Brain microvascular endothelial cell (primary cell): ENCODE data around the gene HOXC11.

Experiments used
- DNase-seq: peaks from one replicate; pipeline ENCODE4 v3.0.0-alpha.2; 2020
- H3K27ac ChIP-seq: fragments of 250-450 bp; sonication (Bioruptor Pico); 2 replicates; pipeline ENCODE4 v1.5.1; 2020; ENCODE audit warnings: mild to moderate bottlenecking, moderate library complexity
- H3K27me3 ChIP-seq: fragments of 250-450 bp; sonication (Bioruptor Pico); replicated peaks from 2 replicates; pipeline ENCODE4 v1.5.1; 2020; ENCODE audit warnings: mild to moderate bottlenecking
- H3K36me3 ChIP-seq: fragments of 250-450 bp; sonication (Bioruptor Pico); replicated peaks from 2 replicates; pipeline ENCODE4 v1.5.1; 2020; ENCODE audit warnings: mild to moderate bottlenecking
- H3K4me3 ChIP-seq: 2 replicates; pipeline ENCODE4 v1.5.1; 2011; ENCODE audit warnings: low read depth, mild to moderate bottlenecking, control low read depth, low read length, moderate library complexity
- in situ Hi-C: cut with HindIII; loops from 2 replicates; pipeline ENCODE4 v1.10.0; 2017; ENCODE audit warnings: low sequenced_read_pairs, low pct_ligation_motif_present
- TF ChIP-seq, protein P1 (sequence below): IDR thresholded peaks from 2 replicates; pipeline ENCODE4 v1.5.1; 2011; ENCODE audit warnings: low read depth, mild to moderate bottlenecking, moderate library complexity, low read length, control low read depth, inconsistent platforms; ENCODE audit errors: missing control alignments

The HOXC11 gene

GRCh38 chr12:53937596-53938325 lies 35.2 kb upstream of the HOXC11 start:
- Histone ChIP-seq H3K4me3 (no peak overlapping the region), H3K36me3 (no peaks in the 10 kb centered on the region), H3K27ac (no peak overlapping the region), H3K27me3 (peaks cover 92% of the 10 kb centered on the region)
- TF ChIP-seq, protein P1, sequence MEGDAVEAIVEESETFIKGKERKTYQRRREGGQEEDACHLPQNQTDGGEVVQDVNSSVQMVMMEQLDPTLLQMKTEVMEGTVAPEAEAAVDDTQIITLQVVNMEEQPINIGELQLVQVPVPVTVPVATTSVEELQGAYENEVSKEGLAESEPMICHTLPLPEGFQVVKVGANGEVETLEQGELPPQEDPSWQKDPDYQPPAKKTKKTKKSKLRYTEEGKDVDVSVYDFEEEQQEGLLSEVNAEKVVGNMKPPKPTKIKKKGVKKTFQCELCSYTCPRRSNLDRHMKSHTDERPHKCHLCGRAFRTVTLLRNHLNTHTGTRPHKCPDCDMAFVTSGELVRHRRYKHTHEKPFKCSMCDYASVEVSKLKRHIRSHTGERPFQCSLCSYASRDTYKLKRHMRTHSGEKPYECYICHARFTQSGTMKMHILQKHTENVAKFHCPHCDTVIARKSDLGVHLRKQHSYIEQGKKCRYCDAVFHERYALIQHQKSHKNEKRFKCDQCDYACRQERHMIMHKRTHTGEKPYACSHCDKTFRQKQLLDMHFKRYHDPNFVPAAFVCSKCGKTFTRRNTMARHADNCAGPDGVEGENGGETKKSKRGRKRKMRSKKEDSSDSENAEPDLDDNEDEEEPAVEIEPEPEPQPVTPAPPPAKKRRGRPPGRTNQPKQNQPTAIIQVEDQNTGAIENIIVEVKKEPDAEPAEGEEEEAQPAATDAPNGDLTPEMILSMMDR: no peak
- in situ Hi-C loops: no loop called here
- no peak for DNase-seq

GRCh38 chr12:53938326-53939140 lies 34.4 kb upstream of the HOXC11 start, which contains the start of gene HOXC13:
Gene HOXC13 (plus strand): TSS chr12:53938831. CDS start chr12:53938907, 76 bp downstream.
- H3K27me3 ChIP-seq: peaks cover 92% of the 10 kb centered on the region
- no peak within 1 kb of the TSS for H3K27ac ChIP-seq
- H3K4me3 ChIP-seq: no peak within 1 kb of the TSS
- DNase-seq: peak; percentile 2
- in situ Hi-C loops: no loop called here
- no peaks in the 10 kb centered on the region for H3K36me3 ChIP-seq
- TF ChIP-seq, protein P1: no peak

DNA sequence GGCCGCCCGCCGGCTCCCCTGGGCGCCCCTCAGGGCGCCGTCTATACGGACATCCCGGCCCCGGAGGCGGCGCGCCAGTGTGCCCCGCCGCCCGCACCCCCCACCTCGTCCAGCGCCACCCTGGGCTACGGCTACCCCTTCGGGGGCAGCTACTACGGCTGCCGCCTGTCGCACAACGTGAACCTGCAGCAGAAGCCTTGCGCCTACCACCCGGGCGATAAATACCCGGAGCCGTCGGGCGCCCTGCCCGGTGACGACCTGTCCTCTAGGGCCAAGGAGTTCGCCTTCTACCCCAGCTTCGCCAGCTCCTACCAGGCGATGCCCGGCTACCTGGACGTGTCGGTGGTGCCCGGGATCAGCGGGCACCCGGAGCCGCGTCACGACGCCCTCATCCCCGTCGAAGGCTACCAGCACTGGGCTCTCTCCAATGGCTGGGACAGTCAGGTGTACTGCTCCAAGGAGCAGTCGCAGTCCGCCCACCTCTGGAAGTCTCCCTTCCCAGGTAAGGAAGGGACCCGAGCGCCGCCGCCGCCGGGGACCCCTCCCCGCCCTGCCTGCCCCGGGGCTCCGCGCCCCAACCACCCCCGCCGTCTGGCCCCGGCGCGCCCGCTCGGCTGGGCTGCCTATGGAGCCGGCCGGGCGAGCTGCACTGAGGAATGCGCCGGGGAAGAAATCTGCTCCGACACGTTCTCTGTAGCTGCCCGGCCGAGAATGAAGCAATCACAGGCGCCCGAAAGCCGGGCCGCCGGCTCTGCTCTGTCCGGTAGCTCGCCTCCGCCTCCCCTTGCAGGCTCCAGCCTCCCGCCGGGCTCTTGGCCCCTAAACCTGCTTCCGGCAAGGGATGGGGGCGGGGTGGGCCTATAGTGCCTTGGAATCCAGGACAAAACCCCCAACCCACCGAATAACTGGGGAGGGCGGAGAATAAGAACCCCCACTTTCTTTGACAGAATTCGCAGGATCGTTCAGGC lies 33.5 kb upstream of the HOXC11 start:
- Histone ChIP-seq H3K27me3 (peaks cover 92% of the 10 kb centered on the region), H3K36me3 (no peaks in the 10 kb centered on the region), H3K4me3 (no peak overlapping the region), H3K27ac (no peak overlapping the region)
- DNase-seq: no peak
- in situ Hi-C loops: no loop called here
- TF ChIP-seq, protein P1: no peak

DNA sequence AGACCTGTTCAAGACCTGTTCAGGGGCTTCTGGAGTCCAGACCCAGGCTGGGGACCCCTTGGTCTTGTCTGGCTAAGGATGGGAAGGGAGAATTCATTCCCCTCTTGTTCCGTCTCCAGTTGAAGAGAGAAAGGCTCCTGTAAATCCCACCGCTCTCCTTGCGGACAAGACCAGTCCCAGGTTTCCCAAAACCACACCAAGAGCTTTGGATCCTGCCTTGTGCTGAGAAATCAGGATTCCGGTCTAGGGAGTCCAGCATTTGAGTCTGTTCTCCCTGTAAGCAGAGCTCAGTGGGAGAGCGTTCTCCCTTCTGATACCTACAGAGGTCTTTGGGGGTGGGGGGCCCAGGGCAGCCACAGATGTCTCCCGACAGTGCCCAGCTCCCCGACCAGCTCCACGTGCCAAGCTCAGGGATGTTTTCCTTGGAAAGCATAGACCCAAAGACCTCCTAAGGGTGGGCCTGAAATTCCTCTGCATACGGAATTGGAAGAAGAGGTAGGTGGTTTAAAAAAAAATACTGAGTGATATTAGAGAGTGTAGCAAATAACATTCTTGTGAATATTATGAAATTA lies 32.4 kb upstream of the HOXC11 start:
- in situ Hi-C loops: no loop called here
- Histone ChIP-seq H3K27me3 (peaks cover 92% of the 10 kb centered on the region), H3K36me3 (no peaks in the 10 kb centered on the region), H3K27ac (no peak overlapping the region), H3K4me3 (no peak overlapping the region)
- TF ChIP-seq, protein P1: no peak
- DNase-seq: no peak

- H3K27me3 ChIP-seq: peaks cover 92% of the 10 kb centered on the region
- H3K36me3 ChIP-seq: no peaks in the 10 kb centered on the region
- DNase-seq: no peak
- H3K4me3 ChIP-seq: no peak overlapping the region
- TF ChIP-seq, protein P1: no peak
- no peak overlapping the region for H3K27ac ChIP-seq
- in situ Hi-C loops: no loop called here
Observed at GRCh38 chr12:53941187-53941586, 31.7 kb upstream of the HOXC11 start.
